Kidney (tissue), 14 donors: ENCODE data around the gene RSPH6A. TPM values are rescaled to one million over a fixed set of nuclear protein-coding genes. Genes with fewer than 3 reads are reported as not detected.
A peak's percentile ranks its signal among the peaks of the same experiment; 100 is the strongest.

Source experiments
- DNase-seq, 5 donors: peaks; one replicate each; pipeline ENCODE4 v3.0.0-alpha.2; 2013 to 2020
- FAIRE-seq: peaks from 2 replicates; lab custom pipeline; 2012; peaks lifted over from hg19 to GRCh38; lab: Jason Lieb, UNC
- H3K27ac ChIP-seq, 2 donors: one replicate each; pipeline ENCODE4 v1.7.0; 2013; ENCODE audit warnings: low read depth in 2 of 2, low read length in 2 of 2, inconsistent platforms in 1 of 2
- H3K27me3 ChIP-seq: one replicate; pipeline ENCODE4 v1.7.1; 2013; ENCODE audit warnings: low read length, inconsistent platforms; ENCODE audit not compliant: control insufficient read depth, insufficient read depth
- H3K36me3 ChIP-seq, 3 donors: one replicate each; pipeline versions ENCODE4 v1.7.0 to v1.7.1; 2013; ENCODE audit warnings: low read length in 3 of 3, control low read depth in 1 of 3, inconsistent platforms in 1 of 3; ENCODE audit not compliant: insufficient read depth in 3 of 3, control insufficient read depth in 2 of 3
- H3K4me1 ChIP-seq, 3 donors: one replicate each; pipeline versions ENCODE4 v1.7.0 to v1.7.1; 2013; ENCODE audit warnings: low read length in 3 of 3, inconsistent platforms in 1 of 3, low read depth in 1 of 3; ENCODE audit not compliant: control insufficient read depth in 2 of 3, insufficient read depth in 2 of 3
- H3K4me3 ChIP-seq, 3 donors: one replicate each; pipeline versions ENCODE4 v1.7.0 to v1.8.1; 2013; ENCODE audit warnings: low read length in 3 of 3, control low read depth in 1 of 3, inconsistent platforms in 1 of 3
- H3K9ac ChIP-seq, 3 donors: one replicate each; pipeline versions ENCODE4 v1.7.0 to v1.7.1; 2013; ENCODE audit warnings: low read length in 3 of 3, control low read depth in 1 of 3, inconsistent platforms in 1 of 3
- H3K9me3 ChIP-seq, 3 donors: one replicate each; pipeline versions ENCODE4 v1.7.0 to v1.7.1; 2013; ENCODE audit warnings: low read length in 3 of 3, control low read depth in 1 of 3, inconsistent platforms in 1 of 3; ENCODE audit not compliant: control insufficient read depth in 2 of 3, insufficient read depth in 1 of 3
- CTCF ChIP-seq: IDR thresholded peaks from 3 replicates; pipeline ENCODE4 v1.5.1; 2012; ENCODE audit warnings: mild to moderate bottlenecking, moderate library complexity, borderline replicate concordance; ENCODE audit not compliant: insufficient read depth; ENCODE audit errors: extremely low read depth
- intact Hi-C: fragments of 100-400 bp; cut with DNase I; formaldehyde crosslinking; loops from one replicate; pipeline ENCODE4 v1.11.1; 2022
- polyA plus RNA-seq: library from polyadenylated mRNA; stranded (reverse); fragments of 350-450 nt; fragmentation: Illumina TruSeq; extraction: RNeasy Lipid Tissue Mini Kit (QIAGEN cat#74804); gene quantifications from one replicate; pipeline ENCODE4 v1.2.3, GENCODE V29; 2014; ENCODE audit warnings: low read depth, low replicate concordance; ENCODE audit not compliant: insufficient read depth
- total RNA-seq: library from RNA; stranded (reverse); fragmentation: NEBNext Ultra II Directional; extraction: Animal tissue kit (Norgen Biotek cat#: 25700); gene quantifications from one replicate; pipeline ENCODE4 v1.2.1, GENCODE V29; 2021
- donor health status: control.
- donor health status: control.
- donor health status: control.
- donor health status: control.
- donor health status: control.
- donor health status: DM: yes; HTN: yes; CAD: no.
- donor health status: Normal renal cell carcinoma (clear cell type).

RSPH6A gene
- total and polyA plus RNA-seq, 2 donors from 2014 or later: 0.13 TPM; not detected in 1

- TF ChIP-seq CTCF: no peak
- no peak overlapping the region for H3K9ac ChIP-seq
- intact Hi-C loops: no loop called here
- FAIRE-seq (no peak), DNase-seq (no peak)
- H3K27me3 ChIP-seq: peaks cover 16% of the 10 kb centered on the region
- H3K36me3 ChIP-seq: no peaks in the 10 kb centered on the region
- H3K4me3 ChIP-seq: peak overlapping the region in 2 of 3 donors; percentile 66 to 78
- no peak overlapping the region for H3K27ac ChIP-seq
- no peaks in the 10 kb centered on the region for H3K9me3 ChIP-seq
- peaks cover 0 to 10% (median 0%) of the 10 kb centered on the region in 3 donors for H3K4me1 ChIP-seq
These were observed 48.3 kb upstream of the RSPH6A start for GRCh38 chr19:45863335-45863839.

GRCh38 chr19:45862564-45863334 lies 47.6 kb upstream of the RSPH6A start, which contains the start of gene SYMPK:
SYMPK (minus strand) TSS chr19:45863147; CDS start chr19:45854495, 8,652 bp downstream.
- intact Hi-C loops: no loop called here
- H3K27me3 ChIP-seq: peaks cover 16% of the 10 kb centered on the region
- peaks cover 0 to 10% (median 0%) of the 10 kb centered on the region in 3 donors for H3K4me1 ChIP-seq
- no peaks in the 10 kb centered on the region for H3K36me3 ChIP-seq
- peak; percentile 70 for FAIRE-seq
- peak; percentile 99 to 100 (median 99) for DNase-seq
- peak within 1 kb of the TSS; percentile 89 to 100 (median 90) for H3K4me3 ChIP-seq
- no peak for TF ChIP-seq CTCF
- H3K9ac ChIP-seq: peak within 1 kb of the TSS; percentile 65 to 99 (median 90)
- no peaks in the 10 kb centered on the region for H3K9me3 ChIP-seq
- peak within 1 kb of the TSS; percentile 59 to 90 for H3K27ac ChIP-seq

DNA sequence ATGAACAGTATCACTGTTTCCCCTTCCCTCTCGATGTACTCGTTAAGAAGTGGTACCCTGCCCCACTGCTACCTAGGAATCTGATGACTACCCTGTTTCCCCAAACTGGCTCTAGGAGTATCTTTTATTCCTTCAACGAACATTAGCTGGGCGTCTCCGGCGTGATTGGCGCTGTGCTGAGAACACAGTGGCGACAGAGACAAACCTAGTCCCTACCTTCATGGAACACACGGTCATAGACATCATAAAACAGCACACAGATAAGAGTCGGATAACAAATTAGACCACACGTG lies 47.1 kb upstream of the RSPH6A start:
- Histone ChIP-seq H3K27me3 (peaks cover 16% of the 10 kb centered on the region), H3K4me1 (peaks cover 0 to 10% (median 0%) of the 10 kb centered on the region in 3 donors), H3K27ac (peak overlapping the region; percentile 59 to 90), H3K9ac (peak overlapping the region; percentile 65 to 99 (median 90)), H3K36me3 (no peaks in the 10 kb centered on the region), H3K4me3 (peak overlapping the region; percentile 89 to 100 (median 90)), H3K9me3 (no peaks in the 10 kb centered on the region)
- FAIRE-seq (no peak), DNase-seq (no peak)
- TF ChIP-seq CTCF: no peak
- intact Hi-C loops: no loop called here
